H1 (cell line): ENCODE data around the gene HIVEP2.

Experiments used
- BACH1 ChIP-seq: IDR thresholded peaks from 2 replicates; pipeline ENCODE4 v1.6.1; 2012; ENCODE audit warnings: low read length, improper control_type of control experiment
- CHD2 ChIP-seq: IDR thresholded peaks from 2 replicates; pipeline ENCODE4 v1.6.1; 2012; ENCODE audit warnings: low read length, improper control_type of control experiment
- EZH2 ChIP-seq: fragments of 200-600 bp; sonication (generic); IDR thresholded peaks from 2 replicates; pipeline ENCODE4 v1.7.1; 2012; ENCODE audit warnings: low read depth, mild to moderate bottlenecking, moderate library complexity, low read length, inconsistent platforms; ENCODE audit not compliant: severe bottlenecking
- GABPA ChIP-seq: IDR thresholded peaks from 2 replicates; pipeline ENCODE4 v1.6.1; 2011; ENCODE audit warnings: mild to moderate bottlenecking, low read length, moderate library complexity, borderline replicate concordance; ENCODE audit not compliant: insufficient read depth
- POLR2AphosphoS5 ChIP-seq: IDR thresholded peaks from 2 replicates; pipeline ENCODE4 v1.6.1; 2011; ENCODE audit warnings: low read depth, low read length
- SP1 ChIP-seq: IDR thresholded peaks from 2 replicates; pipeline ENCODE4 v1.6.1; 2011; ENCODE audit warnings: low read depth, low read length
- TAF1 ChIP-seq: IDR thresholded peaks from 2 replicates; pipeline ENCODE4 v1.6.1; 2011; ENCODE audit warnings: mild to moderate bottlenecking, low read depth, low read length
- TCF12 ChIP-seq: IDR thresholded peaks from 2 replicates; pipeline ENCODE4 v1.6.1; 2011; ENCODE audit warnings: low read depth, mild to moderate bottlenecking, low read length
- ZNF274 ChIP-seq: IDR thresholded peaks from 2 replicates; pipeline ENCODE4 v1.7.0; 2012; ENCODE audit warnings: low read length, borderline replicate concordance; ENCODE audit errors: extremely low read depth
- TF ChIP-seq, protein P1 (sequence below), 3 experiments: IDR thresholded peaks; 1 replicate in 2 of 3; 2 replicates in 1 of 3; pipeline versions ENCODE4 v1.5.1 to v1.6.1; 2011; ENCODE audit warnings: low read length in 3 of 3, mild to moderate bottlenecking in 3 of 3, inconsistent platforms in 2 of 3, low read depth in 1 of 3, moderate library complexity in 1 of 3; ENCODE audit not compliant: insufficient read depth in 1 of 3; ENCODE audit errors: control extremely low read depth in 1 of 3

DNA sequence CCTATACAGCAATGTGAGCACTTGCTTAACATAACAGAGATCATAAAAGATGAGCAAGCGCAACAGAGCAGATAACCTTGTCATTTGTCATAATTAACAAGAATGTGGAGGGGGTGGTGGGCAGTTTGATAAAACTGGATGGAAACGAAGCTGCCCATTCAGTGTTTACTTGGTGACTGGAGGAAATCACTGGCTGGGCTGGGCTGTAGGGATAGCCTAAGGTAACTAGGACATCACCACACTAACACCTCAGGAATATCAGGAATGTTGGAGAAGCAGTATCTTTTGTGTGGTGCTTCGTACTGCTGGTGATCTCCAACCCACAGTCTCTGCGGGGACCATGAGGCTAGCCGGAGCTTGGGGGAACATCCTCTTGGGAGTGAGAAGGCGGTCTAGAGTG, 218.4 kb downstream of the HIVEP2 start:
- TF ChIP-seq ZNF274 (no peak), POLR2AphosphoS5 (no peak), EZH2 (no peak), TCF12 (no peak), CHD2 (no peak), TAF1 (no peak), GABPA (no peak), SP1 (no peak), BACH1 (no peak)
- TF ChIP-seq, protein P1, sequence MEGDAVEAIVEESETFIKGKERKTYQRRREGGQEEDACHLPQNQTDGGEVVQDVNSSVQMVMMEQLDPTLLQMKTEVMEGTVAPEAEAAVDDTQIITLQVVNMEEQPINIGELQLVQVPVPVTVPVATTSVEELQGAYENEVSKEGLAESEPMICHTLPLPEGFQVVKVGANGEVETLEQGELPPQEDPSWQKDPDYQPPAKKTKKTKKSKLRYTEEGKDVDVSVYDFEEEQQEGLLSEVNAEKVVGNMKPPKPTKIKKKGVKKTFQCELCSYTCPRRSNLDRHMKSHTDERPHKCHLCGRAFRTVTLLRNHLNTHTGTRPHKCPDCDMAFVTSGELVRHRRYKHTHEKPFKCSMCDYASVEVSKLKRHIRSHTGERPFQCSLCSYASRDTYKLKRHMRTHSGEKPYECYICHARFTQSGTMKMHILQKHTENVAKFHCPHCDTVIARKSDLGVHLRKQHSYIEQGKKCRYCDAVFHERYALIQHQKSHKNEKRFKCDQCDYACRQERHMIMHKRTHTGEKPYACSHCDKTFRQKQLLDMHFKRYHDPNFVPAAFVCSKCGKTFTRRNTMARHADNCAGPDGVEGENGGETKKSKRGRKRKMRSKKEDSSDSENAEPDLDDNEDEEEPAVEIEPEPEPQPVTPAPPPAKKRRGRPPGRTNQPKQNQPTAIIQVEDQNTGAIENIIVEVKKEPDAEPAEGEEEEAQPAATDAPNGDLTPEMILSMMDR (IDR thresholded peaks at IDR 0.05; ENCODE audit: control extremely low read depth in 1 of 3, insufficient read depth in 1 of 3, low read depth in 1 of 3, low read length in 3 of 3): no peak
